HepG2 (cell line): ENCODE data around the gene PRKCE. TPM values are rescaled to one million over a fixed set of nuclear protein-coding genes. Genes with fewer than 3 reads are reported as not detected.
A peak's percentile ranks its signal among the peaks of the same experiment; 100 is the strongest.

Source experiments
- CEBPB ChIP-seq: IDR thresholded peaks from 2 replicates; pipeline ENCODE4 v1.6.1; 2011; ENCODE audit warnings: low read depth, low read length, improper control_type of control experiment, borderline replicate concordance
- CHCHD3 ChIP-seq: sonication (generic); formaldehyde crosslinking; IDR thresholded peaks from 2 replicates; pipeline ENCODE4 v1.8.0; 2022; ENCODE audit warnings: mild to moderate bottlenecking, missing genetic modification reagents, moderate library complexity
- FOSL2 ChIP-seq: sonication (generic); formaldehyde crosslinking; IDR thresholded peaks from 2 replicates; pipeline ENCODE4 v1.4.0; 2020; ENCODE audit warnings: missing genetic modification reagents
- HMG20A ChIP-seq: IDR thresholded peaks from 2 replicates; pipeline ENCODE4 v1.6.1; 2016; ENCODE audit warnings: borderline replicate concordance
- HNF4A ChIP-seq: sonication (generic); formaldehyde crosslinking; IDR thresholded peaks from 2 replicates; pipeline ENCODE4 v1.4.0; 2020; ENCODE audit warnings: missing genetic modification reagents
- IRF2 ChIP-seq: IDR thresholded peaks from 2 replicates; pipeline ENCODE4 v1.6.1; 2018; ENCODE audit warnings: missing genetic modification reagents, missing compliant biosample characterization
- MLLT10 ChIP-seq: sonication (generic); formaldehyde crosslinking; IDR thresholded peaks from 2 replicates; pipeline ENCODE4 v1.4.0; 2020; ENCODE audit warnings: missing genetic modification reagents
- NCOA2 ChIP-seq: sonication (generic); formaldehyde crosslinking; IDR thresholded peaks from 2 replicates; pipeline ENCODE4 v1.8.0; 2022; ENCODE audit warnings: inconsistent platforms
- PPARG ChIP-seq: conservative IDR thresholded peaks from 2 replicates; pipeline ENCODE4 v1.6.1; 2016; ENCODE audit warnings: missing biosample characterization, missing genetic modification reagents
- RARA ChIP-seq: IDR thresholded peaks from 2 replicates; pipeline ENCODE4 v1.6.1; 2016; ENCODE audit warnings: missing genetic modification reagents, missing compliant biosample characterization
- RXRB ChIP-seq: IDR thresholded peaks from 2 replicates; pipeline ENCODE4 v1.6.1; 2016; ENCODE audit warnings: borderline replicate concordance, missing genetic modification reagents, missing compliant biosample characterization
- TBL1XR1 ChIP-seq: fragments of 150-350 bp; IDR thresholded peaks from 2 replicates; pipeline ENCODE4 v1.6.1; 2014; ENCODE audit warnings: borderline replicate concordance, low read length; ENCODE audit not compliant: partially characterized antibody
- TEAD3 ChIP-seq: optimal IDR thresholded peaks from 2 replicates; pipeline ENCODE3; 2016; ENCODE audit warnings: borderline replicate concordance
- THAP11 ChIP-seq: IDR thresholded peaks from 2 replicates; pipeline ENCODE4 v1.6.1; 2016; ENCODE audit warnings: missing biosample characterization, missing genetic modification reagents
- ZBTB42 ChIP-seq: sonication (generic); formaldehyde crosslinking; IDR thresholded peaks from 2 replicates; pipeline ENCODE4 v1.5.0; 2020; ENCODE audit warnings: mild to moderate bottlenecking, missing genetic modification reagents
- ZNF713 ChIP-seq: sonication (generic); formaldehyde crosslinking; IDR thresholded peaks from 2 replicates; pipeline ENCODE4 v1.4.0; 2020; ENCODE audit warnings: mild to moderate bottlenecking, missing genetic modification reagents
- ZSCAN30 ChIP-seq: sonication (generic); formaldehyde crosslinking; IDR thresholded peaks from 2 replicates; pipeline ENCODE4 v1.5.0; 2020; ENCODE audit warnings: mild to moderate bottlenecking, missing genetic modification reagents
- polyA plus RNA-seq, 8 experiments: library from polyadenylated mRNA; depleted of rRNA in 3 of 8; stranded (reverse) in 7 of 8; unstranded in 1 of 8; fragments of >200 nt; fragmentation: Illumina TruSeq in 4 of 8; extraction: Trizol in 4 of 8; gene quantifications; 2 replicates each; pipeline versions ENCODE4 v1.2.1 to v1.2.3, GENCODE V29; 2011 to 2016; ENCODE audit warnings: low read depth in 4 of 8, missing spikeins in 1 of 8, mixed read lengths in 1 of 8; ENCODE audit not compliant: insufficient read depth in 1 of 8
- total RNA-seq, 5 experiments: library from RNA; depleted of rRNA; stranded (reverse); fragments of >200 nt; fragmentation: Illumina TruSeq; extraction: Trizol; gene quantifications; 2 replicates each; pipeline ENCODE4 v1.2.3, GENCODE V29; 2016; ENCODE audit warnings: low read depth in 1 of 5
- TF ChIP-seq, protein P1 (sequence below): IDR thresholded peaks from 2 replicates; pipeline ENCODE4 v1.6.1; 2012; ENCODE audit warnings: low read depth, low read length, improper control_type of control experiment
- TF ChIP-seq, protein P2 (sequence below): IDR thresholded peaks from 2 replicates; pipeline ENCODE4 v1.4.0; 2020; ENCODE audit warnings: mild to moderate bottlenecking, missing genetic modification reagents
- TF ChIP-seq, protein P3 (sequence below): IDR thresholded peaks from 2 replicates; pipeline ENCODE4 v1.6.1; 2016; ENCODE audit warnings: mild to moderate bottlenecking

PRKCE gene
- total and polyA plus RNA-seq, 2 of the 13 experiments (the other 11 are each of a cell fraction or from before 2014, with no cell fraction given) = 1.0 to 3.9 TPM

DNA sequence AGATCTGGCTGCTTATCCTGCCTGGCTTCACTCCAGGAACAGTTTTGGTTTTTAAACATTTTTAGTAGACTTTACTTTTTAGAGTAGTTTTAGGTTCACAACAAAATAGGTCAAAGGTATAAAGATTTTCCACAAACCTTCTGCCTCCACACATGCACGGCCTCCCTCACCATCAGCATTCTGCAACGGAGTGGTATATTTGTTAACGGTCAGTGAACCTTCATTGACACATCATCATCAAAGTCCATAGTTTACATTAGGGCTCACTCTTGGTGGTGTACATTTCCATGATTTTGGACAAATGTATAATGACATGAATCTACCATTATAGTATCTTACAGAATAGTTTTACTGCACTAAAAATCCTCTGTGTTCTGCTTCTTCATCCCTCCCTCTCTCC, 342.6 kb downstream of the PRKCE start (continued):
- TF ChIP-seq, protein P1, sequence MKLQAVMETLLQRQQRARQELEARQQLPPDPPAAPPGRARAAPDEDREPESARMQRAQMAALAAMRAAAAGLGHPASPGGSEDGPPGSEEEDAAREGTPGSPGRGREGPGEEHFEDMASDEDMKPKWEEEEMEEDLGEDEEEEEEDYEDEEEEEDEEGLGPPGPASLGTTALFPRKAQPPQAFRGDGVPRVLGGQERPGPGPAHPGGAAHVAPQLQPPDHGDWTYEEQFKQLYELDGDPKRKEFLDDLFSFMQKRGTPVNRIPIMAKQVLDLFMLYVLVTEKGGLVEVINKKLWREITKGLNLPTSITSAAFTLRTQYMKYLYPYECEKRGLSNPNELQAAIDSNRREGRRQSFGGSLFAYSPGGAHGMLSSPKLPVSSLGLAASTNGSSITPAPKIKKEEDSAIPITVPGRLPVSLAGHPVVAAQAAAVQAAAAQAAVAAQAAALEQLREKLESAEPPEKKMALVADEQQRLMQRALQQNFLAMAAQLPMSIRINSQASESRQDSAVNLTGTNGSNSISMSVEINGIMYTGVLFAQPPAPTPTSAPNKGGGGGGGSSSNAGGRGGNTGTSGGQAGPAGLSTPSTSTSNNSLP = peak; percentile 52; the same call in 1 of the 2 replicates
- TF ChIP-seq CEBPB (peak; percentile 30; the same call in 1 of the 2 replicates), THAP11 (CRISPR knock-in tag) (no peak), FOSL2 (CRISPR knock-in tag) (0 out of 2 replicates have a peak, but pooled peaks have one; percentile 26), TBL1XR1 (peak; percentile 19), CHCHD3 (CRISPR knock-in tag) (no peak), TEAD3 (CRISPR knock-in tag) (no peak), ZSCAN30 (CRISPR knock-in tag) (no peak), ZNF713 (no peak), HNF4A (CRISPR knock-in tag) (peak; percentile 60), PPARG (peak; percentile 80), RARA (CRISPR knock-in tag) (peak; percentile 46), HMG20A (CRISPR knock-in tag) (peak; percentile 68; the same call in 1 of the 2 replicates), NCOA2 (CRISPR knock-in tag) (no peak), MLLT10 (no peak), RXRB (CRISPR knock-in tag) (peak; percentile 82), ZBTB42 (no peak), IRF2 (CRISPR knock-in tag) (no peak; the same call in 1 of the 2 replicates)
- TF ChIP-seq, protein P2, sequence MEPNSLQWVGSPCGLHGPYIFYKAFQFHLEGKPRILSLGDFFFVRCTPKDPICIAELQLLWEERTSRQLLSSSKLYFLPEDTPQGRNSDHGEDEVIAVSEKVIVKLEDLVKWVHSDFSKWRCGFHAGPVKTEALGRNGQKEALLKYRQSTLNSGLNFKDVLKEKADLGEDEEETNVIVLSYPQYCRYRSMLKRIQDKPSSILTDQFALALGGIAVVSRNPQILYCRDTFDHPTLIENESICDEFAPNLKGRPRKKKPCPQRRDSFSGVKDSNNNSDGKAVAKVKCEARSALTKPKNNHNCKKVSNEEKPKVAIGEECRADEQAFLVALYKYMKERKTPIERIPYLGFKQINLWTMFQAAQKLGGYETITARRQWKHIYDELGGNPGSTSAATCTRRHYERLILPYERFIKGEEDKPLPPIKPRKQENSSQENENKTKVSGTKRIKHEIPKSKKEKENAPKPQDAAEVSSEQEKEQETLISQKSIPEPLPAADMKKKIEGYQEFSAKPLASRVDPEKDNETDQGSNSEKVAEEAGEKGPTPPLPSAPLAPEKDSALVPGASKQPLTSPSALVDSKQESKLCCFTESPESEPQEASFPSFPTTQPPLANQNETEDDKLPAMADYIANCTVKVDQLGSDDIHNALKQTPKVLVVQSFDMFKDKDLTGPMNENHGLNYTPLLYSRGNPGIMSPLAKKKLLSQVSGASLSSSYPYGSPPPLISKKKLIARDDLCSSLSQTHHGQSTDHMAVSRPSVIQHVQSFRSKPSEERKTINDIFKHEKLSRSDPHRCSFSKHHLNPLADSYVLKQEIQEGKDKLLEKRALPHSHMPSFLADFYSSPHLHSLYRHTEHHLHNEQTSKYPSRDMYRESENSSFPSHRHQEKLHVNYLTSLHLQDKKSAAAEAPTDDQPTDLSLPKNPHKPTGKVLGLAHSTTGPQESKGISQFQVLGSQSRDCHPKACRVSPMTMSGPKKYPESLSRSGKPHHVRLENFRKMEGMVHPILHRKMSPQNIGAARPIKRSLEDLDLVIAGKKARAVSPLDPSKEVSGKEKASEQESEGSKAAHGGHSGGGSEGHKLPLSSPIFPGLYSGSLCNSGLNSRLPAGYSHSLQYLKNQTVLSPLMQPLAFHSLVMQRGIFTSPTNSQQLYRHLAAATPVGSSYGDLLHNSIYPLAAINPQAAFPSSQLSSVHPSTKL = peak; percentile 47; the same call in 1 of the 2 replicates
- TF ChIP-seq, protein P3, sequence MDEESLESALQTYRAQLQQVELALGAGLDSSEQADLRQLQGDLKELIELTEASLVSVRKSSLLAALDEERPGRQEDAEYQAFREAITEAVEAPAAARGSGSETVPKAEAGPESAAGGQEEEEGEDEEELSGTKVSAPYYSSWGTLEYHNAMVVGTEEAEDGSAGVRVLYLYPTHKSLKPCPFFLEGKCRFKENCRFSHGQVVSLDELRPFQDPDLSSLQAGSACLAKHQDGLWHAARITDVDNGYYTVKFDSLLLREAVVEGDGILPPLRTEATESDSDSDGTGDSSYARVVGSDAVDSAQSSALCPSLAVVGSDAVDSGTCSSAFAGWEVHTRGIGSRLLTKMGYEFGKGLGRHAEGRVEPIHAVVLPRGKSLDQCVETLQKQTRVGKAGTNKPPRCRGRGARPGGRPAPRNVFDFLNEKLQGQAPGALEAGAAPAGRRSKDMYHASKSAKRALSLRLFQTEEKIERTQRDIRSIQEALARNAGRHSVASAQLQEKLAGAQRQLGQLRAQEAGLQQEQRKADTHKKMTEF = 0 out of 2 replicates have a peak, but pooled peaks have one; percentile 4
